ENCODE data around the gene MAGOHB.
"Not testable (repeated sequence)": the region's sequence is repeated elsewhere in the genome, so short reads cannot be mapped to it uniquely, and the experiment has no call there.

The MAGOHB gene

GRCh38 chr12:10618338-10618987 is 5.1 kb upstream of the MAGOHB start:
- Histone ChIP-seq H3K4me3 (ENCODE audit: low read depth, low read length) (no peak overlapping the region), H3K27me3 (peaks cover 61% of the 10 kb centered on the region), H3K36me3 (no peaks in the 10 kb centered on the region), H3K4me1 (no peaks in the 10 kb centered on the region), H3K9me3 (no peaks in the 10 kb centered on the region)
- DNase-seq = no peak
- TF ChIP-seq, protein P1, sequence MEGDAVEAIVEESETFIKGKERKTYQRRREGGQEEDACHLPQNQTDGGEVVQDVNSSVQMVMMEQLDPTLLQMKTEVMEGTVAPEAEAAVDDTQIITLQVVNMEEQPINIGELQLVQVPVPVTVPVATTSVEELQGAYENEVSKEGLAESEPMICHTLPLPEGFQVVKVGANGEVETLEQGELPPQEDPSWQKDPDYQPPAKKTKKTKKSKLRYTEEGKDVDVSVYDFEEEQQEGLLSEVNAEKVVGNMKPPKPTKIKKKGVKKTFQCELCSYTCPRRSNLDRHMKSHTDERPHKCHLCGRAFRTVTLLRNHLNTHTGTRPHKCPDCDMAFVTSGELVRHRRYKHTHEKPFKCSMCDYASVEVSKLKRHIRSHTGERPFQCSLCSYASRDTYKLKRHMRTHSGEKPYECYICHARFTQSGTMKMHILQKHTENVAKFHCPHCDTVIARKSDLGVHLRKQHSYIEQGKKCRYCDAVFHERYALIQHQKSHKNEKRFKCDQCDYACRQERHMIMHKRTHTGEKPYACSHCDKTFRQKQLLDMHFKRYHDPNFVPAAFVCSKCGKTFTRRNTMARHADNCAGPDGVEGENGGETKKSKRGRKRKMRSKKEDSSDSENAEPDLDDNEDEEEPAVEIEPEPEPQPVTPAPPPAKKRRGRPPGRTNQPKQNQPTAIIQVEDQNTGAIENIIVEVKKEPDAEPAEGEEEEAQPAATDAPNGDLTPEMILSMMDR (IDR thresholded peaks at IDR 0.05; ENCODE audit: low read depth, low read length) = no peak

DNA sequence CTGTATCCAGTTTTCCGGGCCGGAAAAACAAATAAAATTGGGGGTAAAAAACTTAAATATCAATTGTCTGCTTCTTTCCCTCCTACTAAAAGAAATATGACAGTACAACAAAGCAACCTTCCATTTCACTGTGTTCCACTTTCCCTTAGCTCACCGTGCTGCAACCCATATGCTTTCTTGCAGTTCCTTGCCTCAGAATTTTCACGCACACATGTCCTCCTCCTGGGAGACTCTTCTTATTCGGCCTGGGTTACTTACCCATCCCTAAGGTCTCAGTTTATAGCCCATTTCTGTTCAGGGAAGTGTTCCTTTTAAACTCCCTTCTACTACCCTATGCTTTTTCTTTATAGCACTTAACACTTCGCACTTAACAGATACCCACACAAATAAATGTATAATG is 4.5 kb upstream of the MAGOHB start:
- Histone ChIP-seq H3K4me3 (ENCODE audit: low read depth, low read length) (no peak overlapping the region), H3K4me1 (no peaks in the 10 kb centered on the region), H3K36me3 (no peaks in the 10 kb centered on the region), H3K27me3 (peaks cover 61% of the 10 kb centered on the region), H3K9me3 (no peaks in the 10 kb centered on the region)
- DNase-seq = no peak
- TF ChIP-seq, protein P1 (IDR thresholded peaks at IDR 0.05; ENCODE audit: low read depth, low read length) = no peak

GRCh38 chr12:10615532-10615931 is 2.1 kb upstream of the MAGOHB start:
- DNase-seq = no peak
- no peaks in the 10 kb centered on the region for H3K4me1 ChIP-seq
- H3K4me3 ChIP-seq (ENCODE audit: low read depth, low read length) = no peak overlapping the region
- H3K36me3 ChIP-seq = 0 out of 2 replicates have a peak, but pooled peaks cover 3% of the 10 kb centered on the region
- TF ChIP-seq, protein P1 (IDR thresholded peaks at IDR 0.05; ENCODE audit: low read depth, low read length) = peak; percentile 32
- no peaks in the 10 kb centered on the region for H3K9me3 ChIP-seq
- peaks cover 47% of the 10 kb centered on the region for H3K27me3 ChIP-seq

- no peak for DNase-seq
- Histone ChIP-seq H3K4me3 (ENCODE audit: low read depth, low read length) (peak overlapping the region; percentile 91), H3K9me3 (no peaks in the 10 kb centered on the region), H3K4me1 (no peaks in the 10 kb centered on the region), H3K36me3 (peaks cover 16% of the 10 kb centered on the region), H3K27me3 (peaks cover 32% of the 10 kb centered on the region)
- TF ChIP-seq, protein P1 (IDR thresholded peaks at IDR 0.05; ENCODE audit: low read depth, low read length) = no peak
Measured at GRCh38 chr12:10614056-10614370, 604 bp upstream of the MAGOHB start.

- DNase-seq = no peak
Measured at GRCh38 chr12:10612984-10613348, 443 bp downstream of the MAGOHB start.

GRCh38 chr12:10612110-10612509 is 1.3 kb downstream of the MAGOHB start:
- H3K27me3 ChIP-seq = peaks cover 13% of the 10 kb centered on the region
- peaks cover 32% of the 10 kb centered on the region for H3K36me3 ChIP-seq
- no peaks in the 10 kb centered on the region for H3K9me3 ChIP-seq
- no peak for DNase-seq
- TF ChIP-seq, protein P1 (IDR thresholded peaks at IDR 0.05; ENCODE audit: low read depth, low read length) = no peak
- H3K4me1 ChIP-seq = no peaks in the 10 kb centered on the region
- peak overlapping the region; percentile 91 for H3K4me3 ChIP-seq (ENCODE audit: low read depth, low read length)

More at GRCh38 chr12:10612984-10613348, 443 bp downstream of the MAGOHB start:
- H3K9me3 ChIP-seq = no peaks in the 10 kb centered on the region
- no peaks in the 10 kb centered on the region for H3K4me1 ChIP-seq
- peak overlapping the region; percentile 91 for H3K4me3 ChIP-seq (ENCODE audit: low read depth, low read length)
- TF ChIP-seq, protein P1 (IDR thresholded peaks at IDR 0.05; ENCODE audit: low read depth, low read length) = no peak
- peaks cover 25% of the 10 kb centered on the region for H3K36me3 ChIP-seq
- H3K27me3 ChIP-seq = peaks cover 22% of the 10 kb centered on the region

DNA sequence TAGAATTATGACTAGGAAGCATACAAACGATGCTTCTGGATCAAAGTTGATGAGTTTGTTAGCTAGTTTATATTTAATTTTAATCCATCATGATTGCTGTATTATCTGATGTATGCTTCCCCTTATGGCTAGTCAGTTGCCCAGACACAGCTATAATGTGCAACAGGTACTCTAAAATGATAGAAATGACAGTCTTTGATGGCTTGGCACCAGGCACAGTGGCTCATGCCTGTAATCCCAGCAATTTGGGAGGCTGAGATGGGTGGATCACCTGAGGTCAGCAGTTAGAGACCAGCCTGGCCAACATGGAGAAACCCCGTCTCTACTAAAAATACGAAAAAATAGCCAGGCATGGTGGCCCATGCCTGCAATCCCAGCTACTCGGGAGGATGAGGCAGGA is 2.2 kb downstream of the MAGOHB start:
- not testable (repeated sequence) for H3K27me3 ChIP-seq; DNase-seq; H3K4me3 ChIP-seq (ENCODE audit: low read depth, low read length); H3K9me3 ChIP-seq; H3K4me1 ChIP-seq
- peaks cover 37% of the 10 kb centered on the region for H3K36me3 ChIP-seq

Measured in BE2C (cell line).